DND-41 (cell line): ENCODE data around the gene NAT10.

Source experiments
- EZH2 ChIP-seq: IDR thresholded peaks from 3 replicates; pipeline ENCODE4 v1.6.1; 2012; ENCODE audit warnings: borderline replicate concordance, low read depth, mild to moderate bottlenecking, moderate library complexity, low read length, inconsistent platforms; ENCODE audit not compliant: severe bottlenecking
- TF ChIP-seq, protein P1 (sequence below): IDR thresholded peaks from 2 replicates; pipeline ENCODE4 v1.5.1; 2012; ENCODE audit warnings: borderline replicate concordance, low read length, moderate library complexity, mild to moderate bottlenecking; ENCODE audit not compliant: poor library complexity, severe bottlenecking; ENCODE audit errors: extremely low read depth

DNA sequence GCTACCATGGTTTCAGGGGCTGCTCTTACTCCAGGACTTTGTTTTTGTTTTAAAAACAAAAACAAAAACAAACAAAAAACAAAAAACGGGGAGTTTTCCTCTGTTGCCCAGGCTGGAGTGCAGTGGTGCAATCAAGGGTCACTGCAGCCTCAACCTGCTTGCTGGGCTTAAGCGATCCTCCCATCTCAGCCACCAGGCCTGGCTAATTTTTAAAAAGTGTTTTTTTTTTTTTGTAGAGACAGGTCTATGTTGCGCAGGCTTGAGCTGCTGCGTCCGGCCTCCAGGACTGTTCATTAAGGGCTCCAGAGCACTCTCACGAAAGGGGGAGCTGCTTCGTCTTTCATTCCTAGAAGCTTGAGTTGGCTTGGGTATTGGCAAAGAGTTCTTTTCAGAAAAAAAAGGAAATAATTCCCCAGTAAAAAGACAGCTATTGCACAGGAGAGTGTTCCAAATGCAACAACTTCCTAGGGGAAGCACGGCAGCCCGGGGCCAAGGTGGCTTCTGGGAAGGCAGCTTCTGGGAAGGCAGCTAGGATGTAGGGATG, 78.5 kb downstream of the NAT10 start:
- TF ChIP-seq, protein P1, sequence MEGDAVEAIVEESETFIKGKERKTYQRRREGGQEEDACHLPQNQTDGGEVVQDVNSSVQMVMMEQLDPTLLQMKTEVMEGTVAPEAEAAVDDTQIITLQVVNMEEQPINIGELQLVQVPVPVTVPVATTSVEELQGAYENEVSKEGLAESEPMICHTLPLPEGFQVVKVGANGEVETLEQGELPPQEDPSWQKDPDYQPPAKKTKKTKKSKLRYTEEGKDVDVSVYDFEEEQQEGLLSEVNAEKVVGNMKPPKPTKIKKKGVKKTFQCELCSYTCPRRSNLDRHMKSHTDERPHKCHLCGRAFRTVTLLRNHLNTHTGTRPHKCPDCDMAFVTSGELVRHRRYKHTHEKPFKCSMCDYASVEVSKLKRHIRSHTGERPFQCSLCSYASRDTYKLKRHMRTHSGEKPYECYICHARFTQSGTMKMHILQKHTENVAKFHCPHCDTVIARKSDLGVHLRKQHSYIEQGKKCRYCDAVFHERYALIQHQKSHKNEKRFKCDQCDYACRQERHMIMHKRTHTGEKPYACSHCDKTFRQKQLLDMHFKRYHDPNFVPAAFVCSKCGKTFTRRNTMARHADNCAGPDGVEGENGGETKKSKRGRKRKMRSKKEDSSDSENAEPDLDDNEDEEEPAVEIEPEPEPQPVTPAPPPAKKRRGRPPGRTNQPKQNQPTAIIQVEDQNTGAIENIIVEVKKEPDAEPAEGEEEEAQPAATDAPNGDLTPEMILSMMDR = no peak
- no peak for TF ChIP-seq EZH2
